AG04450 (cell line): Measurements from ENCODE around the gene PMFBP1. TPM values are rescaled to one million over a fixed set of nuclear protein-coding genes. Genes with fewer than 3 reads are reported as not detected.
"Not testable (repeated sequence)": the region's sequence is repeated elsewhere in the genome, so short reads cannot be mapped to it uniquely, and the experiment has no call there.

Experiments
- CTCF ChIA-PET: fragments of 300-600, 350-600 bp; formaldehyde crosslinking; extraction: SDS; loops from one replicate; lab custom pipeline; 2022; ENCODE audit warnings: antibody characterized with exemption, inconsistent platforms; lab: Charles Lee
- POLR2A ChIA-PET: fragments of 350-600 bp; formaldehyde crosslinking; extraction: SDS; loops from one replicate; lab custom pipeline; 2021; ENCODE audit warnings: antibody characterized with exemption, inconsistent platforms; lab: Yijun Ruan, JAX
- DNase-seq: peaks from one replicate; pipeline ENCODE4 v3.0.0-alpha.2; 2011; ENCODE audit warnings: low read depth, low spot score
- H3K27ac ChIP-seq: one replicate; pipeline ENCODE4 v1.5.1; 2012; ENCODE audit warnings: low read depth, low read length, control low read depth
- H3K27me3 ChIP-seq: one replicate; pipeline ENCODE4 v1.6.0; 2012; ENCODE audit warnings: low read length; ENCODE audit not compliant: control insufficient read depth, insufficient read depth
- H3K4me3 ChIP-seq: 2 replicates; pipeline ENCODE4 v1.5.1; 2011; ENCODE audit warnings: mild to moderate bottlenecking, low read depth, low read length, control low read depth
- H3K9me3 ChIP-seq: 2 replicates; pipeline ENCODE4 v1.5.1; 2012; ENCODE audit warnings: low read length; ENCODE audit not compliant: control insufficient read depth, insufficient read depth
- polyA plus RNA-seq: library from polyadenylated mRNA; depleted of rRNA; stranded (reverse); fragments of >200 nt; gene quantifications from 2 replicates; pipeline ENCODE4 v1.2.3, GENCODE V29; 2011; rRNA removed
- TF ChIP-seq, protein P1 (sequence below): IDR thresholded peaks from 2 replicates; pipeline ENCODE4 v1.5.1; 2011; ENCODE audit warnings: low read depth, low read length, control low read depth, inconsistent platforms

Gene PMFBP1
- polyA plus RNA-seq, 1 experiment = not detected

DNA sequence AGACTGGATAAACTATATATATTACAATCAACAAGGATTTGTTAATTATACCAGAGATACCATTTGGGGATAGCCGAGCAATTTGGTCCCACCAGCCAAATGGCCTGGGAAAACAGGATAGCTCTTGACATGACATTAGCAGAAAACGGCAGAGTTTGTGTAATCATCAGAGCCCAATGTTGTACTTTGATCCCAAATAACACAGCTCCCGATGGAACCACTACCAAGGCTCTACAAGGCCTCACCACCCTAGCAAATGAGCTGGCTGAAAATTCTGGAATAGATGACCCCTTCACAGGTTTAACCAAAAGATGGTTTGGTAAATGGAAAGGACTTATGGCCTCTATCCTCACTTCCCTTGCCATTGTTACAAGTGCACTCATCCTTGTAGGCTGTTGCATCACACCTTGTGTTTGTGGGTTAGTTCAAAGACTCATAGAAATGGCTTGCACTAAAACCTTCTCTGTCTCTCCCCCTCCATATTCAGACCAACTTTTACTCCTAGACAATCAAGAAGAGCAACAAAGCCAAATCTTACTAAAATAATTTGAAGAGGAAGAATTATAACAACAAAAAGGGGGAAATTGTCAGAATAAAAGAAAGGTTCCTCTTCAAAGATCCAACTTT, 88.1 kb downstream of the PMFBP1 start:
- Histone ChIP-seq H3K27ac (no peak overlapping the region), H3K4me3 (no peak overlapping the region), H3K9me3 (peaks cover 11% of the 10 kb centered on the region), H3K27me3 (no peaks in the 10 kb centered on the region)
- no peak for DNase-seq
- TF ChIP-seq, protein P1, sequence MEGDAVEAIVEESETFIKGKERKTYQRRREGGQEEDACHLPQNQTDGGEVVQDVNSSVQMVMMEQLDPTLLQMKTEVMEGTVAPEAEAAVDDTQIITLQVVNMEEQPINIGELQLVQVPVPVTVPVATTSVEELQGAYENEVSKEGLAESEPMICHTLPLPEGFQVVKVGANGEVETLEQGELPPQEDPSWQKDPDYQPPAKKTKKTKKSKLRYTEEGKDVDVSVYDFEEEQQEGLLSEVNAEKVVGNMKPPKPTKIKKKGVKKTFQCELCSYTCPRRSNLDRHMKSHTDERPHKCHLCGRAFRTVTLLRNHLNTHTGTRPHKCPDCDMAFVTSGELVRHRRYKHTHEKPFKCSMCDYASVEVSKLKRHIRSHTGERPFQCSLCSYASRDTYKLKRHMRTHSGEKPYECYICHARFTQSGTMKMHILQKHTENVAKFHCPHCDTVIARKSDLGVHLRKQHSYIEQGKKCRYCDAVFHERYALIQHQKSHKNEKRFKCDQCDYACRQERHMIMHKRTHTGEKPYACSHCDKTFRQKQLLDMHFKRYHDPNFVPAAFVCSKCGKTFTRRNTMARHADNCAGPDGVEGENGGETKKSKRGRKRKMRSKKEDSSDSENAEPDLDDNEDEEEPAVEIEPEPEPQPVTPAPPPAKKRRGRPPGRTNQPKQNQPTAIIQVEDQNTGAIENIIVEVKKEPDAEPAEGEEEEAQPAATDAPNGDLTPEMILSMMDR = no peak
- POLR2A ChIA-PET = no interaction called here
- CTCF ChIA-PET = no interaction called here

DNA sequence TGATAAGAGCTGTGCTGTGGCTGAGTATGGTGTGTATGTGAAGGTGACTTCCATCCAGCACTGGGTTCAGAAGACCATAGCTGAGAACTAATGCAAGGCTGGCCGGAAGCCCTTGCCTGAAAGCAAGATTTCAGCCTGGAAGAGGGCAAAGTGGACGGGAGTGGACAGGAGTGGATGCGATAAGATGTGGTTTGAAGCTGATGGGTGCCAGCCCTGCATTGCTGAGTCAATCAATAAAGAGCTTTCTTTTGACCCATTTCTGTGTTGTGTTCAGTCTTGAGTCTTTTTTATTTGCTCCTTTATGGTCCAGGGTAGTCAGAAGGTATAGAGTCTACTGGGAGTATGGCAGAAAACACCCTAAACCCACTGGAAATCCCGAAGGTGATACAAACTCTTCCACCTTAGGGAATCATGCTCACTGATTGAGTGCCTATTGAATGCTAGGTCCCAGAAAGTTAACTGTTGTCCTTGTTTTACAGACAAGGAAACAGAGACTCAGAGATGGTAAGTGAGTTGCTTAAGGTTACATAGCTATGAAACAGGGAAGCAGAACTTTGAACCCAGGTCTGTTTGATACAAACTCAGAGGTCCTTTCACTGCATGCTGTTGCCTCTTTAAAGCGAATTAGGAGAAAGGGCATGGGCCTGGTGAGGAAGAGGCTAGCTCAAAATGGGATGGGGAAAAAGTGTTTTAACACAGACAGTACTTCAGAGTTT, 94.8 kb downstream of the PMFBP1 start:
- DNase-seq, H3K4me3 ChIP-seq, H3K27me3 ChIP-seq, POLR2A ChIA-PET, H3K9me3 ChIP-seq, H3K27ac ChIP-seq: not testable (repeated sequence)
- CTCF ChIA-PET = interaction anchor here (0.6 to 1.2 kb wide), 2 partner anchors 15 to 1242 kb away, joined by 4 to 18 read pairs; no protein-coding TSS in a partner anchor

DNA sequence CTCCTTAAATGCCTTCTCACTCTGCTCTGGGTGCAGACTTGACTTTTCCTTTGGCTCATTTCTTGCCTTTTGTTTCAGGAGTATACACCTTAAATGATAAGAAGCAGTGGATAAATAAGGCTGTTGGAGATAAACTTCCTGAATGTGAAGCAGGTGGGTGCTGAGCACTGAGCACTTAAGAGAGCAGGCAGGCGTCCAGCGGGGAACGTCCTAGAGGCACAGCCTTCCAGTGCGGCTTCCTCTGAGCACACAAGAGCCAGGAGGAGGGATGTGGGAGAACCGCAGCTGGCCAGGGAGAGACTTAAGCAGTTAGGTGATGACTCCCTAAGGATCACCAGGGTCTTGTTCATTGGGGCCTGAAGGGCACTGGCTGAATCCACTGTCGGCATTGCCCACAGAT, 96.9 kb downstream of the PMFBP1 start:
- H3K27ac ChIP-seq, H3K9me3 ChIP-seq, POLR2A ChIA-PET, DNase-seq, H3K4me3 ChIP-seq, H3K27me3 ChIP-seq: not testable (repeated sequence)
- CTCF ChIA-PET = interaction anchor here (0.9 kb wide), 1 partner anchor 8 kb away, joined by 3 read pairs; no protein-coding TSS in a partner anchor

DNA sequence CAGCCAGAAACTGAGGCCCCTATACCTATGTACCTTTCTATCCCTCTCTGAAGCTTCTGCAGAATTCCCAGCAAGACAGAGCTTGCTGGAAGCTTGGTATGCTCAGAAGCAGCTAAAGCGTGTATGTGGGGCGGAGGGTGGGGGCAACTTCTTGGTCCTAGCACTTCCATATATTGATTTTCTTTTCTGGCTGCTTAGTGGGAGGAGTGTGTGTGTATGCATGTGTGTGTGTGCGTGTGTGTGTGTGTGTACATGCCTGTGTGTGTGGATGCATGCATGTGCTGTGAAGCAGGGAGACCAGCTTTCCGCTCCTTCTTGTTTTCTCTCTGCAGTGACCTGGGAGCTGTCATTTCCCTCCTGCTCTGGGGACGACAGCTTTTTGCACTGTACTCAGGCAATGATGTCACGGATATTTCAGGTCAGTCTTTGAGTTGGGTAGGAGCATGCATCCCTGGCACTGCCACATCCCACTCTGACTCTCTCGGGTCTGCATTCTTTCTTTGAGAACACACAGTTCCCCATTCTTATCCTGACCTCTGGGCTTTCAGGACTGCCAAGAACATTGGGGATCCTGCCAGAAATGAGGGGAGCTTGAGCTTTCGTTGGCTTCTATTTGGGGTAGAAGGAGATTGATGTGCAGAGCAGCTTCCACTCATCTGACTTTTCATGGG, 98.3 kb downstream of the PMFBP1 start:
- no peak for DNase-seq
- no peak overlapping the region for H3K4me3 ChIP-seq
- TF ChIP-seq, protein P1 = no peak
- H3K9me3 ChIP-seq = no peaks in the 10 kb centered on the region
- H3K27me3 ChIP-seq = no peaks in the 10 kb centered on the region
- no peak overlapping the region for H3K27ac ChIP-seq
- CTCF ChIA-PET = no interaction called here
- POLR2A ChIA-PET = no interaction called here

DNA sequence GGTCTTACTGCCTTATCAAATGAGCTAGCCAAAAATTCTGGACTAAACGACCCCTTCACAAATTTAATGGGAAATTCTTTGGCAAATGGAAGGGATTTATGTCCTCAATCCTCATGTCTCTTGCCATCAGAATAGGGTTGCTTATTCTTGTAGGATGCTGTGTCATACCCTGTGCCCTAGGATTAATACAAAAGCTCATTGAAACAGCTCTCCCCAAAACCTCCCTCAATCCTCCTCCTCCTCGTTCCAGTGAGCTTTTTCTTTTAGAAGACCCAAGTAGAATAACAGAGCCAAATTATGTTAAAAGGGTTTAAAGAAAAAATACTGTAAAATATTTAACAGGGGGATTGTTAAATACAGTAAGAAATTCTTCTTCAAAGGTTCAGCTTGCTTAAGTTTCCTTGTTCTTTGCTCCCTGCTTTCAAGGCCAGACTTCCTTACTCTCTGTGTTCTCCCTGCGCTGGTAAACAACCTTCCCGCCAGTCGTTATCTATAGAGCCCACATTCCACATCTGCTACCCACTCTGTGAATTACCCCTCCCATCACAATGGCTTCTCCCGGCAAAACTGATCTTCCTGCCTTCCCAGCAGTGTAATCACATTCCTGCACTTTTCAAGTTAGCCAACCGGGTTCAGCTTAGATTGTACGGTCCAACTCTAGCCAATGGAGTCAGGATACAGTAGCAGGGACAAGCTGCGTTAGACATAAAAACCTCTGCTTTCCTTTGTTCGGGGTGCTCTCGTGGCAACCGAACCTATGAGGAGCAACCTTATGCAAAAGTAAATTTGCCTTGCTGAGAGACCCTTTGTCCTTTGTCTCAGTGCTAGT, 99.2 kb downstream of the PMFBP1 start:
- POLR2A ChIA-PET = interaction anchor here (0.6 kb wide), 1 partner anchor 1931 kb away, joined by 6 read pairs; no protein-coding TSS in a partner anchor
- no peak overlapping the region for H3K27ac ChIP-seq
- TF ChIP-seq, protein P1 = no peak
- no peaks in the 10 kb centered on the region for H3K27me3 ChIP-seq
- H3K4me3 ChIP-seq = no peak overlapping the region
- no peak for DNase-seq
- no peaks in the 10 kb centered on the region for H3K9me3 ChIP-seq
- CTCF ChIA-PET = interaction anchor here (0.9 kb wide), 1 partner anchor 27 kb away, joined by 3 read pairs; no protein-coding TSS in a partner anchor

Other genes starting within 250 kb of the PMFBP1 start
- gene PKD1L3, start 171.8 kb downstream of the PMFBP1 start, polyA plus RNA-seq = not detected in 2 replicates
- 3.3 and 3.6 TPM in 2 replicates for gene DHODH, start 163.4 kb downstream of the PMFBP1 start, polyA plus RNA-seq
- gene HP, start 117.7 kb downstream of the PMFBP1 start, polyA plus RNA-seq = not detected in 2 replicates
- not detected in 2 replicates for gene HPR, start 108.9 kb downstream of the PMFBP1 start, polyA plus RNA-seq
- 11.3 and 21.3 TPM in 2 replicates for gene TXNL4B, start 78.5 kb downstream of the PMFBP1 start, polyA plus RNA-seq
- 26.8 and 31.1 TPM in 2 replicates for gene DHX38, start 78.3 kb downstream of the PMFBP1 start, polyA plus RNA-seq